Measurements from ENCODE around the gene ZNF335.
"Not testable (repeated sequence)": the region's sequence is repeated elsewhere in the genome, so short reads cannot be mapped to it uniquely, and the experiment has no call there.

ZNF335 gene

DNA sequence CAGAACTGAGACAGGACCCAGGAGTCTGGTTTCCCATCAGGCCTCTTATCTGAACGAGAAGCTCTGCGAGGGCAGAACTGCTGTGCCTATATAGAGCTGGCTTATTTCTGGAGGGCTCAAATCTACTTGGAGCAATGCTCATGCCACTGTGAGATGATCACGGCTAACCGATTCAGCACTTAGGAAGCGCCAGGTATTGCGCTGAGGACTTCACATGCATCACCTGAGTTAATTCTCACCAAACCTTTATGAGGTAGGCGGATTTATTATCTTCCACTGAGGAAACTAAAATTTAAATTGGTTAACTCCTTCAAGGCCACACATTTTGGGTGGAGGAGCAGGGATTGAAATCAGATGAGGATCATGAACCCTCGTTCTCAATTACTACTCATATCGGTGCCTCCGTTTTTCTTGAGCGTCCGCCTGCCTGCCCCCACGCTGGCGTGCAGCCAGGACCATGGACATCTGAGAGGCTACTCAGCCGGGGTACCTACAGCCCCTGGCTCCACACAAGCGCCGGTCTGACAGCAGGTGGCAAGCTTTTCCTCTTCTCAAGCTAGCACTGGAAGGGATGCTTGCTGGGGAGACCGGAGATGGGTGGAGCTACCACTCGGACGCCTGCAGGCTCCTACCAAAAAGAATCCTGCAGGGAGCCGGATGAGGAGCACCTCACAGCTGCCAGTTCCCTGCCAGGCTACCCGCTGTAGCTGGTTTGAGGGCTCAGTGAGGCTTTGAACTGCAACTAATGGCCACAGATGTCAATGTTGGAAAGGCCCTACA is 38.5 kb downstream of the ZNF335 start:
- DNase-seq, result peak; percentile 52

DNA sequence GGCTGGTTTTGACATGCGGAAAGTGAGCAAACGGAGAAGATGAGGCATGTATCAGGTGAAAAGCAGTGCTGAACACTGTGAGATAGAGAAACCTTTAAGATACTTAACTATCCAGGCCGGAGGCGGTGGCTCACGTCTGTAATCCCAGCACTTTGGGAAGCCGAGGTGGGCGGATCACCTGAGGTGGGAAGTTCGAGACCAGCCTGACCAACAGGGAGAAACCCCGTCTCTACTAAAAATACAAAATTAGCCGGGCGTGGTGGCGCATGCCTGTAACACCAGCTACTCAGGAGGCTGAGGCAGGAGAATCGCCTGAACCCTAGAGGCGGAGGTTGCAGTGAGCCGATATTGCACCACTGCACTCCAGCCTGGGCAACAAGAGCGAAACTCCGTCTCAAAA is 40.3 kb downstream of the ZNF335 start:
- not testable (repeated sequence) for DNase-seq

DNA sequence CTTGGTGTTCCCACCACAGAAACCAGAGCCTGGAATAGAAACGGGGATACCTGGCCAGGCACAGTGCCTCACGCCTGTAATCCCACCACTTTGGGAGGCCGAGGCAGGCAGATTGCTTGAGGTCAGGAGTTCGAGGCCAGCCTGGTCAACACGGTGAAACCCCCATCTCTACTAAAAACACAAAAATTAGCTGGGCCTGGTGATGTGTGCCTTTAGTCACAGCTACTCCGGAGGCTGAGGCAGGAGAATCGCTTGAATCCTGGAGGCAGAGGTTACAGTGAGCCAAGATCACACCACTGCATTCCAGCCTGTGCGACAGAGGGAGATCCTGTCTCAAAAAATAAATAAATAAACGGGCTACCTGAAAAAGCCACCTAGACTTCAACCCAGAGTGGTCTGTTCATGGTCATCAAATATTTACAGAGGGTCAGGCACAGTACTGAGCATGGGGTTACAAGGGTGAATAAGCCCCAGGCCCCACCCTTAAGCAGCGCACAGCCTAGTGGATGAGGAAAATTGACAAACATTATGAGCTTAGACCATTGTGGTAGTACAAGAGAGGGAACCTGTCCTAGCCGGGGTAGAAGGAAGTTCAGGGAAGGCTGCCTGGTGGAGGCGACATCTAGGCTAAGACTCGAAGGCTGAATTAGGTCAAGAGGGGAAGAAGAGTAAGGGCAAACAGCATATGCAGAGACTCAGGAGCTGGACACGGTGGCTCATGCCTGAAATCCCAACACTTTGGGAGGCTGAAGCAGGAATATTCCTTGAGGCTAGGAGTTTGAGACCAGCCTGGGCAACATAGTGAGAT is 44.7 kb downstream of the ZNF335 start:
- DNase-seq, result no peak

DNA sequence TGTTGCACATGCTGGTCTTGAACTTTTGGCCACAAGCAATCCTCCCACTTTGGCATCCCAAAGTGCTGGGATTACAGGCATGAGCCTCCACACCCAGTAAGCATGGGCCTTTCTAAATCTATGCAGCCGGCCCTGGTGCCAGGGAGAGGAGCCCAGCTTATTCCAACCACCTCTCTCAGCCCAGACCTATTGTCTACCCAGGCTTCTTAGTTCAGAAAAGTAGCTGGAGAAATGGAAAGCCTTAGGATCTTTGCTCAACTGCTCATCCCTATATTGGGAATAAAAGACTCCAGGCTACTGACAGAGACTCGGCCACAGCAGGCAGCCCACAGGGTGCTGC is 45.3 kb downstream of the ZNF335 start:
- DNase-seq, result no peak

DNA sequence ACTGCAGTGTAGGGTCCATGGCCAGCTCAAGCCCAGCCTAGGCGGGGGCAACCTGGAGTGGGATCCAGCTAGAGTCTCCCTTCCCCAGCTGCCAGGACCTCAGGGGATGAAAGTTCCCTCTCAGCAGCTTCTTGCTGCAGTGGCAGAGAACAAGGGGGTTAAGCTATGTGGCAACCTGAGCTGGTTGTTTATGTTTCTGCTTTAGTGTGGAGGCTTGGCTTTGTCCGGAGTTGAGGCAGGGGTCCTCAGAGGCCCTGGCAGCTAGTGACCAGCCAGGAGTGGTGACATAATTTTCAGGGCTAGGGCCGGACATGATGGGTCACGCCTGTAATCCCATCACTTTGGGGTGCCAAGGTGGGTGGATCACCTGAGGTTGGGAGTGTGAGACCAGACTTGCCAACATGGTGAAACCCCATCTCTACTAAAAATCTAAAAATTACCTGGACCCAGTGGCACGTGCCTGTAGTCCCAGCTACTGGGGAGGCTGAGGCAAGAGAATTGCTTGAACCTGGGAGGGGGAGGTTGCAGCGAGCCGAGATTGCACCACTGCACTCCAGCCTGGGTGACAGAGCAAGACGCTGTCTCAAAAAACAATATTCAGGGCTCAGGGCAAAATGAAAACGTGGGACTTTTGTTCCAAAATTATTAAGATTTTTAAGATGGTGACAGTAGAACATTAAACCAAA is 46.0 kb downstream of the ZNF335 start:
- no peak for DNase-seq

DNA sequence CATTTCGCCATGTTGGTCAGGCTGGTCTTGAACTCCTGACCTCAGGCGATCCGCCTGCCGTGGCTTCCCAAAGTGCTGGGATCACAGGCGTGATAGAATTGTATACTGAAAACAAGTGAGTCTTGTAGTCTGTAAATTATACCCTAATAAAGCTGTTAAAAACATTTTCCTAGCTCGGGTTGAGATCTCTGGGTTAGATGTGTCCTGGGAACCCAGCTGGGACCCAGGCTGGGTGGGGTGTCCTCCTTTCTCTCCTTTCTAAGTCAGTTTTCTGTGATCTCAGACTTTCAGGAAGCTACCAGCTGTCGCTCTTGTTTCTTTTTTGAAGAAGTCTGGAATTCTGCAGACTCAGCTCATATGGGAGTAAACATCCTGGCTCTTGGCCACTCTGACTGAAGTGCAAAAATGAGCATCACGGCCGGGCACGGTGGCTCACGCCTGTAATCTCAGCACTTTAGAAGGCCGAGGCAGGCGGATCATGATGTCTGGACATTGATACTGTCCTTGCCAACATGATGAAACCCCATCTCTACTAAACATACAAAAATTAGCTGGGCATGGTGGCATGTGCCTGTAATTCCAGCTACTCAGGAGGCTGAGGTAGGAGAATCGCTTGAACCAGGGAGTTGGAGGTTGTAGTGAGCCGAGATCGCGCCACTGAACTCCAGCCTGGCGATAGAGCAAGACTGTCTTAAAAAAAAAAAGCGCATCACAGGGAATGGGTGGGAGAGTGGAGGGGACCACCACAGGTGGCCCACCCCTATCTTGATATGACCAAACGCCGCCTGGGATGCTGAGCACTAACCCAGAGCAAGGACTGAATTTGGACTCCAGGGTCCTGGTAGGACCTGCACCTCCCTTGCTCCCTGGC is 47.4 kb downstream of the ZNF335 start:
- no peak for DNase-seq

DNA sequence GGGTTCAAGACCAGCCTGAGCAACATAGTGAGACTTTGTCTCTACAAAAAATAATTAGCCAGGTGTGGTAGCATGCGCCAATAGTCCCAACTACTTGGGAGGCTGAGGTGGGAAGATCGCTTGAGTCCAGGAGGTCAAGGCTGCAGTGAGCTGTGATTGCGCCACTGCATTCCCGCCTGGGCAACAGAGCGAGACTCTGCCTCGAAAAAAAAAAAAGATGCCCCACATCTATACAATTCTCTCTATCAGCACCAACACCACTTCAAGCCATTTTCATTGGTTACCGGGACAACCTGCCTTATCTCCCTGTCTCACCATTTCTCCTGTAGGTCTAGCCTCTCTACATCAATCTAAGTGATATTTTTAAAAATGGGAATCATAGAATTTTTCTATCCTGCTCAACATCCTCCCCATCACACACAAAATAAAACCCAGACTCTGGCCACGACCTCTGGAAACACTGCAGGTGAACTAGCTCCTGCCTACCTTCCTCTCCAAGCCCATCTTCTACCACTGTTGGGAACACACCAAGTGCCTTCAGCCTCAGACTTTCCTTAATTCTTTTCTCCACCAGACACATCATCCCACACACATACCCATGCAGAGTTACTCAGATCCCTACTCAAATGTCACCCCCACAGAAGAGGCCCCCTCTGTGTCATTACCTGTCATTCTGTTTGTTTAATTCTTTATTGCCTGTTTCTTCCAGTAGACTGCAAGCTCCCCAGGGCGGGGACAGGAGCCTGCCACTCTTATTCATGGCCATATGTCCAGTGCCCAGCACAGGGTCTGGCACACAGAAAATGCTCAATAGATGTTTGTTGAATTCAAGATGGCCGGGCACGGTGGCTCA is 50.4 kb downstream of the ZNF335 start:
- DNase-seq, result no peak

DNA sequence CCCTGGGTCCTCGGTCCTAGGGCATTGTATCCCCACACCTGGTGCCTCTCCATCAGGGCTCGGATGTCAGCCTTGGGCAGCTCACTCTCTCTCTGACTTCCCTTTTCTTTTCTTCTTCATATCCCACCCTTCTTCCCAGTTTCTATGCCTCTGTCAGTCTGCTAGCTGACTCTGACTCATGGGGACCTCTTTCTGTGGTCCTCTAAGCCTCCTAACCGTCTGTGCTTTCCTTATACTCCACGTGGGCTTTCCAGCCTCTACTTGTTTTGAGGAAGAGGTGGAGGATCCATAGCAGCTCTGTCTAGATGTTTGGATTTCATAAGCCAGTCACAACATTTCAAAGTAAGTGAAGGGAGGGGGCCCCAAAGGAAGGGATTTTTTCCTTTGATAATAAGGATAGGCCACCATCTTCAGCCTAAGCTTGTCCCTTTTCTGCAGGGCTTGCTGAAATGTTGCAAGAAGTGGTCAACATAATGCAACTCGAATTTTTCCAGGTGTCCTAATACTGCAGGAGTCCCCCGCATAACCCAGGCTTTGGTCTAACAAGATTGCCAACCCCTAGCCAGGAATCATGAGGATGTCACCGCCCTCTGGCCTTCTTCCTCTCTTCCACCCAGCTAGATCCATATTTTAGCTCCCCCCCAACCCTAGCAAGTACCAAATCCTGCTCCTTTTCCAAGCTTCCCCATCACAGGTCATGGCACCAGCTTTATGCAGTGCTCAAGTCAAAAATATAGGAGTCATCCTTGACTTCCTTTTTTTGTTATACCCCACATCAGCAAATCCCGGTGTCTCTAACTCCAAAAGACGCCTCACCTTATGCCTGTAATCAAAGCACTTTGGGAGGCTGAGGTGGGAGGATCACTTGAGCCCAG is 51.3 kb downstream of the ZNF335 start:
- DNase-seq, result no peak

DNA sequence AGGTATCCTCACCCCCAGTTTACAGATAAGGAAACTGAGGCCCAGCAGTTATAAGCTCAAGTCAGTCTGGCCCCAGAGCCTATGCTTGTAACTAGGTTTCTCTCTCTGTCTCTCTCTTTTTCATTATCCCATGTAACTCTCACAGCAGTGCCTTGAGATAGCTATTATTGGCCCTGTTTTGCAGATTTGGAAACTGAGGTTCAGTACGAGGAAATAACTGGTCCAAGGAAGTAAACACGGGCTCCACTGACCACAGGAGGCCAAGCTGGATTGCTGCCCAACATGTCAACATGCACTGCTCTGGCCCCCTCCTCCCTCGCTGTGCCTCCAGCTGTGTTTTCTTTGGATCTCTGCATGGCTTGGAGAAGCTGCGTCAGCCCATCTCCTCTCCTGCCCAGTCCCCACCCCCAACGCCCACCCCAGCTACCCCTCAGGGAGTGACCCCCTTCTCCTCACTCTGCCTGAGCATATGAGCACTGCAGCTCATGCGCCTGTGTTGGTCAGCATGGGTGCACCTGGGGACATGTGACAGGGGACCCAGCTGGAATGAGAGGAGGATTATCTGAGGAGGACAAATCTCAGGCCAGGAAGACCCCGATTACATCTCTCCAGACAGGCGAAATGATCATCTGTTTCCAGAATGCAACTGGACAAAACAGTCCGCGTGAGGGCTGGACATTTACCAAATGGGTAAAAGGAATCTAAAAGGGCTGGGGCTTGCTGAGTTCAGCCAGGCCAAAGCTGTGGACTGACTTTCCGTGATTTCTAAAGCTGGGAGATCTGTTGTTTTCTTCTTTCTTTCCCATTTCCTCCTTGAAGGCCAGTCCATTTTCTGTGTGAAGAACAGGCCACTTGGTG is 52.2 kb downstream of the ZNF335 start:
- DNase-seq, result no peak

DNA sequence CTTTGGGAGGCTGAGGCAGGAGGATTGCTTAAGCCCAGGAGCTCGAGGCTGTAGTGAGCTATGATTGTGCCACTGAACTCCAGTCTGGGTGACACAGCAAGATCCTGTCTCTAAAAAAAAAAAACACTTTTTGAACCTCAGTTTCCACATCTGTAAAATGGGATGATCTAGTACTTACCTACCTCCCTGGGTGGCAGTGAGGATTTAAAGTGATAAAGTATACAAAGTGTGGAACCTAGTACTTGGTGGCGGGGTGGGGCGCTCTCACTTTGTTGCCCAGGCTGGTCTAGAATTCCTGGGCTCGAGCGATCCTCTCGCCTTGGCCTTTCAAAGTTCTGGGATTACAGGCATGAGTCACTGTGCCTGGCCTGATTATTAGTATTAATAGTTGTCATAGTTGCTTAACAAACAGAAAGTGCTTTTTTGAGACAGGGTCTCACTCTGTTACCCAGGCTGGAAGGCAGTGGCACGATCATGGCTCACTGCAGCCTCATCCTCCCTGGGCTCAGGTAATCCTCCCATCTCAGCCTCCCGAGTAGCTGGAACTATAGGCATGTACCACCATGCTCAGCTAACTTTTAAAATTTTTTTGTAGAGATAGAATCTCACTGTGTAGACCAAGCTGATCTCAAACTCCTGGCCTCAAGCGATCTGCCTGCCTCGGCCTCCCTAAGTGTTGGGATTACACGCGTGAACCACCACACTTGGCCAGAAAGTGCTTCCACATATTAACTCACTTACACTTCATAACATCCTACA is 53.0 kb downstream of the ZNF335 start:
- no peak for DNase-seq

DNA sequence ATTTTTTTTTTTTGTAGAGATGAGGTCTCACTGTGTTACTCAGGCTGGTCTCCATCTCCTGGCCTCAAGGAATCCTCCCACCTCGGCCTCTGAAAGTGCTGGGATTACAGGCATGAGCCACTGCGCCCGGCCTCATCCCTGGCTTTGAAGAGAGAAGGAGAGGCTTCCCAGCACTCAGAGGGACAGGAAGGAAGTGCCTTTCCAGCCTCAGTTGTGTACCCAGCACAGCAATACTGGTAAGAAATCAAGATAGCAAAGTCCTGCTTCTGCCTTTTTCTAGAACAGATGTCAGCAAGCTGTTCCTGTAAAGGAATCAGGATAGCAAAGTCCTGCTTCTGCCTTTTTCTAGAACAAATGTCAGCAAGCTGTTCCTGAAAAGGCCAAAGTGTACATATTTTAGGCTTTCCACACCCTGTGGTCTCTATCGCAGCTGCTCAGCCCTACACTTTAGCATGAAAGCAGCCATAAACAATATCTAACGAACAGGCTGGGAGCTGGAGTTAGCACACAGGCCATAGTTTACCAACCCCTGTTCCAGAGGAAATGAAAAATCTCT is 53.7 kb downstream of the ZNF335 start:
- DNase-seq, result no peak

DNA sequence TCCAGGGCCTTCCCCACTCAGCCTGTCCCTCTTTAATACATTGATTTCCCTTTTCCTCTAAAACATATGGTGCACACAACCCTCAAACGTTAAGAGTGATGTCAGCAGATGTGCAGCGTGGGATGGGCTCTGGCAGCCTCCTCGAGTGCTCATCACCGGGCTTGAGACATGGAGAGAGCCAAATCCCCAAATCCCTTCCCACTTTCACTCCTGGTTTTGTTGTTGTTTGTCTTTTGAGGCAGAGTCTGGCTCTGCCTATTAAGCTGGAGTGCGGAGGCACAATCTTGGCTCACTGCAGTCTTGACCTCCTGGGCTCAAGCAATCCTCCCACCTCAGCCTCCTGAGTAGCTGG is 54.2 kb downstream of the ZNF335 start:
- no peak for DNase-seq

DNA sequence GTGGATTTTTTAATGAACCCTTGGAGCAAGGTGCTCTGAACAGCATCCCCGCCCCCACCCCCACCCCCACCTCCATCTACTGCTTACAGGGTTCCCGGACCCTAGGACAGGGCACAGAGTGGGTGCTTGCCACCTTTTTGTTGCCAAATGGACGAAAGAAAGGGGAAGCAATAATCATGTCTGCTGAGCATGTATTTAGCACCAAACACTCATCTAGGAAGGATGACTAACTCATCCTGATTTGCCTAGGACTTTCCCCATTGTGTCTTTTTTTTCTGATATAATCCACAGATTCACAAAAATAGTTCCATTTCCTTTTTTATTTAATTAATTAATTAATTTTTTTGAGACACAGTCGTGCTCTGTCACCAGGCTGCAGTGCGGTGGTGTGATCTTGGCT is 58.9 kb downstream of the ZNF335 start:
- no peak for DNase-seq

DNA sequence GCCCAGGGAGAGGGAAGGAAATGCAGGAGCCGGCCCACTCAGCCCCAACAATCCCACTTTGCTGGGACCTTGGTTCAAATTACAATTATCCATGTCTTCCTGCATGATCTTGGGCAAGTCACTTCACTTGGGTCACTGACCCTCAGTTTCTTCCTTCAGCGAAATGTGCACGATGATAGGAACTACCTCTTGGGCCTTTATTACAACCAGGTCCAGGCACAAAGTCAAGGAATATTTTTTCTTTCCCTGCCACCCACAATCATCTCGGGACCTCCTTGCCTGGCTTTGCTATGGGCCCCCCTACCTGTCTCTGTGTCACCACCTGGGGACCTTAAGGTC is 59.7 kb downstream of the ZNF335 start:
- DNase-seq, result no peak

DNA sequence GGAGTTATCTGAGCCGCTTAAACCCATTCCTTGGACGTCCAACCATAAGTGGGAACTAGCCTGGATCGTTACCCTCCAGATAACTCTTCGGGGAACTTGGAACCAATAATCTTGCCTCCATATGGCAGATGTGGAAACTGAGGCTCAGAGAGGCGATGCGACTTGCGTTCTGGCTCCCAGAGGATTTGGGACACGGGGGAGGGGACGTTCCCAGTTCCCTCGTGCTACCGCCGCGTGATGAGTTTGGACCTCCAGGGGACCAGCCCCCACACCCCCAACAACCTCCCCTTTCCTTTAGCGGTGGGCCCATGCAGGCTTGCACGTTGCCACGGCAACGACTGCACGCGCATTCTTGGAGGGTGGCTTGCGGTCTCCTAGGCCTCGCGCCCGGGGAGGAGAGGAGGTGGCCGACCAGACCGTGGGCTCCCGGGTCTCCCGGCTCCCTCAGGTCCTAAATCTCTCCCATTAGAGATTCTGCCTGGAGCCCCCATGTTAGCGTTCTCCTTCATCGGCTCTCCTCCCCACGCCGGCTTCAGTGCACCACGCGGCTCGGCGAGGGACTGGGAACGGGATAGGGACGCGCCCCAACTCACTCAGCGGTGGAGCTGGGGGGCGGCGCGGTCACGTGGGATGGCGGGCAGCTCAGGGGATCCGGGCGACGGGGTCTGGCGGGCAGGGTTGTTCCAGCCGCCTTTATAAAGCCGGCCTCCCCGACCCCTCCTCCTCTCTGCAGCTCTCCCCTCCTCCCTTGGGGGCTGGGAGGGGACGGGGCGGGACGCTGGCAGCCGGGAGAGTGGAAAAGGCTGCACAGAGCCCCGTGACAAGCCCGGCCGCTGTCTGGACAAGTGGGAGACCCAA is 60.3 kb downstream of the ZNF335 start, which contains the start of gene PLTP:
Gene PLTP, minus strand, starts transcription at position 670 of the 858 bp plus-strand sequence. CDS start 703 bp downstream, outside the sequence.
- no peak for DNase-seq

DNA sequence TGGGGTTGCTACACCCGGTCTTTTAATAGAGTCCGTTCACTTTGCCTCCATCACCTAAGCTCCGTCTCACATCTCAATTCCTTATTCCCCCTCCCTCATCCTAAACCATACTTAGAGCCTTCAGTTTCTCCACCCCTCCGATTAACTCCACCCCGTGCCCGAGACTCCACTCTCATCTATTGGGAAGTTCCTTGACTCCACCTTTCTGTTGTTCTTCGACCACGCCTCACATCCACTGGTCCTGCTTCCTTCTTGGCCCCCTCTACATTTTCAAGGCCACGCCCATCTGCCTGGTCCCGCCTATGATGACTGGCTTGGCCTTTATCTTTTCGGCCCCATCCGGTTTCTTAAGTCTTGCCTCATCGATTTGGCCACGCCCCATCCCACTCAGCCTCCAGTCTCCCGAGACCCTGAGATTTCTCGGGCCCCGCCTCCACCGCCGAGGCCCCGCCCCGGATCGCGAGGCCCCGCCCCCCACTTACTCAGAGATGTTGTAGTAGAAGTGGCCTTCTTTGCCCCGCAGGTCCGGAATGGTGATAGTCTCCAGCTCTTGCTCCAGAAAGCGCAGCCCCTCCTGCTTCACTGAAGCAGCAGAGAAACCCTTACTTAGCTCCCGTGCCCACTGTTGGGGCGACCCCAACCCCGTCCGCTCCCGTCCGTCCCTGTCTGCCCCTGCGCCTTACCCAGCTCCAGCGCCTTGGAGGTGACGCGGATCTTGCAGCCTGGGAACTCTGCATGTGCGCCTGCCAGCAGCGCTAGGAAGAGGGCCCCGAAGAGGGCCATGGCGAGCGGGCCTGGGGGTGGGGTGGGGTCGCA is 61.1 kb downstream of the ZNF335 start:
- DNase-seq, result peak; percentile 76
